Measurements from ENCODE around the gene NEGR1.
"Not testable (repeated sequence)": the region's sequence is repeated elsewhere in the genome, so short reads cannot be mapped to it uniquely, and the experiment has no call there.

The NEGR1 gene

DNA sequence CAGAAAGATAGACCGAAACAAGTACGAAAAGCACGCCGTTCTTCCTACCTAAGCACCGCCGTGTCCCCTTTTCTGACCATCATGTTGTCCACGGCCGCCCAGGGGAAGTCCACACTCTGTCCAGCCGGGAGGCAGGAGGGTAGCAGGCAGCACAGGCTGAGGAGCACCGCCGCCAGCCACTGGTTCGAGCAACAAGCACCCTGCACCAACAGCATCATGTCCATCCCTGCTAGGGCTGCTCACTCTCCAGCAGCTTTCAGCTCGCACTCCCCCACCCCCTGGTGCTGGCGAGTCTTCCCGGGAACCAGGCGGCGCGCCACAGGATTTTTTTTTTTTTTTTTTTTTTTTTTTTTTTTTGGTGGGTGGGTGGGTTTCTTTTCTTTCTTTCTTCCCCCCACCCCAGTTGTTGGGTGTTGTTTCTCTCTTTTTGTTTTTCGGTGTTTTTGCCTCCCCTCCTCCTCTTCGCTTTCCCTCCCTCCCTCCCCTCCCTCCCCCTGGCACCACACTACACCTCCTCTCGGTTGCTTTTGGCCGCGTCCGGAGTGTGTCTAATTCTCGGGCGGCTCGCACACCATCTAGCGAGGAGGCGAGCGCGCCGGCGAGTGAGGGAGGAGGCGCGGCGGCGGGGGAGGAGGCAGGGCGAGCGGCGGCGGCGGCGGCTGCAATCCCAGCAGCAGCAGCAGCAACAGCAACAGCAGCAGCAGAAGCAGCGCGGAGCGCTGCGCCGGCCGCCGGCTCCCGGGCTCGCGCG, at the start of gene NEGR1:
Gene NEGR1 (minus strand): TSS at position 269 of the 751 bp plus-strand sequence.
- DNase-seq (ENCODE audit: low read depth): peak; percentile 96

DNA sequence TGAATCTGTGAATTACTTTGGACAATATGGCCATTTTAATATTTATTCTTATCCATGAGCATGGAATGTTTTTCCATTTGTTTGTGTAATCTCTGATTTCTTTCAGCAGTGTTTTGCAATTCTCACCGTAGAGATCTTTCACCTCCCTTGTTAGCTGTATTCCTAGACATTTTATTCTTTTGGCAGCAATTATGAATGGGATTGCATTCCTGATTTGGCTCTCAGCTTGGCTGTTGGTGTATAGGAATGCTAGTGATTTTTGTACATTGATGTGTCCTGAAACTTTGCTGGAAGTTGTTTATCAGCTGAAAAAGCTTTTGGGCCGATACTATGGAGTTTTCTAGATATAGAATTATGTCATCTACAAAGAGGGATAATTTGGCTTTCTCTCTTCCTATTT, 44.2 kb upstream of the NEGR1 start:
- DNase-seq (ENCODE audit: low read depth): no peak

DNA sequence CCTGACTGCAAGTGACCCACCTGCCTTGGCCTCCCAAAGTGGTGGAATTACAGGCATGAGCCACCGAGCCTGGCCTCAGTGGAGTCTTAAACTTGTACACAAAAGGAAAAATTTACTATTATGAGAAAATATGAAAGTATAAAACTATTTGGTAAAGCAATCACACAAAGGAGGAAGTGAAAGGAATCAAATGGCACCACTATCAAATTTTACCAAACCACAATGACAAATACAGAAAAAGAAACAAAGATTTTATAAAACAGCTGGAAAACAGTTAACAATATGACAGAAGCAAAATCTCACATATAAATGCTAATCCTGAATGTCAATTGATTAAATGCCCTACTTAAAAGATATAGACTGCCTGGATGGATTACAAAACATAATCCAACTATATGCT, 42.1 kb upstream of the NEGR1 start:
- DNase-seq (ENCODE audit: low read depth): no peak

DNA sequence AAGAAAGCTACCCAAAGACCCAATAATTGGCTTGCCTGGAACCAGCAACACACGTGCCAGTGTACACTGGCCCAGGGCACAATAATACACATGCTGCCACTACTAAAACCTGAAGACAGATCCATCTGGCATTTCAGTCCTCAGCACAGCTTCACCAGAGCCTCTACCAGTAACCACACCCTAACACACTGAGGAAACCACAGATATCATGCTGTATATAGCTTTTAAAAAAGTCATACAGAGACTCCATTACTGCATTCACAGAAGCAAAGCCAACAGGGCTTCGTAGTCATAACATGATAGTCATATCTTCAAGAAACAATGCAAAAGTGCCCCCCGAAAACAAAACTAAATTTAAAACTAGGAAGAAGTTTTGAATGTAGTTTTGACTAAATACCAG, 40.6 kb upstream of the NEGR1 start:
- DNase-seq (ENCODE audit: low read depth): no peak

DNA sequence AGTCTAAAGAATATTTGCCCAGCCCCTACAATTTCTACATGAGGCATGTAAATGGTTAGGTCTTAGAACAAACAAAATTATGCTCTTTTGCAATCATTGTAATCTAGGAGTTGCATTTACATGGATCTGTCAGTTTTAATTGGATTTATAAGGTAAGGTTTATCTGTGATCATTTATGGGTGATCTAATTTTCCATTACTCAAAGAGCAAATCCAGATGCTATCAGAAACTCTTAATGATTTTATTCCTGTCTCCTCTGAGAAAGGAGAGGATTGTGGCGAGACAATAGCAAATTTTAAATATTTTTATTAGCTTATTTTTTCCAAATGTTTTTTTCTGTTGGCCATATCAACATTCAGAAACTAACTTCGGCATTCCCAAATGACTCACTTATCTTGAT, 14.2 kb upstream of the NEGR1 start:
- no peak for DNase-seq (ENCODE audit: low read depth)

DNA sequence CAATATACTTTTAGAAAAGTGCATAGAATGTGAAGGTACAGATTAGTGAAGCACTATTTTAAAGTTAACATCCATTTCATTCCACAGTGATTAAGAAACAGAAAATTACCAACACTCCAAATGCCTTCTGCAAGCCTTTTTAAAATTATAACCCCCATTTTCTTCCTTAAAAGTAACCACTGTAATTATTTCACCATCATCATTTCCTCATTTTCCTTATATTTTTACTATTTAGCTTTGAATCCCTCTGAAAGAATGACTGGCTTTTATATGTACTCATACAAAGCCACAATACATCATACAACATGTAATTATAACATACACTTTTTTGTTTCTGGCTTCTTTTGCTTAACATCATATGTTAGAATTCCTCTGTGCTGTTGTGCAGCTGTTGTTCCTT, 6.5 kb upstream of the NEGR1 start:
- no peak for DNase-seq (ENCODE audit: low read depth)

DNA sequence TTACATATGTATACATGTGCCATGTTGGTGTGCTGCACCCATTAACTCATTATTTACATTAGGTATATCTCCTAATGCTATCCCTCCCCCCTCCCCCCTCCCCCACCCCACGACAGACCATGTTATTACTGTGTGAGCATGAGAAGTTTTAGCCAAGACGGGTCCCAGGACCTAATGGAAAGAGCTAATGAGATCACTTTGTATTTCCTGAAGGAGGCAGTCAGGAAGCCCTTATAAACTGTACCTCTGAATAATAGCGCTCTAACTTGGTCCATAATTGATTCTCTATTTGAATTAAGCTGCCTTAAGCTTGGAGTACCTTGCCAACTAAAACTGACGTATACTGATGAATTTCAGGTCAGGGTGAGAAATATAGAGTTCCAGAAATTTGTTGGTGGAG, 4.1 kb upstream of the NEGR1 start:
- no peak for DNase-seq (ENCODE audit: low read depth)

DNA sequence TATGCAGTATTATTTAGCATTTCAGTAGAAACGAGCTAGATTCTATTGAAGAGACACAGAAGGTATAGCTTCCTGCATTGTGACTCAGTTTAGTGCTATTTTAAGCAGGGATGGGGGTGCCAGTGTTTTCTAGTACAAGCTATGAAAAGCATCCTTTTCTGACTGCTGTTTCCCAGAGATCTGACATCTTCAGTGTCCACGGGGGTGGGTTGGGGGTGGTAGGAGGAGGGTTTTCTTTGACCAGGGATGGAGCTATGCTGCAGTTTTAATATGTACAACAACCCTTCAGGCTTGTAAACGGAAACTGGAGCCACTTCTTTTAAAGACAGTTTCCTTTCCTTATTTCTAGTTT, 2.7 kb upstream of the NEGR1 start:
- DNase-seq (ENCODE audit: low read depth): peak; percentile 54

DNA sequence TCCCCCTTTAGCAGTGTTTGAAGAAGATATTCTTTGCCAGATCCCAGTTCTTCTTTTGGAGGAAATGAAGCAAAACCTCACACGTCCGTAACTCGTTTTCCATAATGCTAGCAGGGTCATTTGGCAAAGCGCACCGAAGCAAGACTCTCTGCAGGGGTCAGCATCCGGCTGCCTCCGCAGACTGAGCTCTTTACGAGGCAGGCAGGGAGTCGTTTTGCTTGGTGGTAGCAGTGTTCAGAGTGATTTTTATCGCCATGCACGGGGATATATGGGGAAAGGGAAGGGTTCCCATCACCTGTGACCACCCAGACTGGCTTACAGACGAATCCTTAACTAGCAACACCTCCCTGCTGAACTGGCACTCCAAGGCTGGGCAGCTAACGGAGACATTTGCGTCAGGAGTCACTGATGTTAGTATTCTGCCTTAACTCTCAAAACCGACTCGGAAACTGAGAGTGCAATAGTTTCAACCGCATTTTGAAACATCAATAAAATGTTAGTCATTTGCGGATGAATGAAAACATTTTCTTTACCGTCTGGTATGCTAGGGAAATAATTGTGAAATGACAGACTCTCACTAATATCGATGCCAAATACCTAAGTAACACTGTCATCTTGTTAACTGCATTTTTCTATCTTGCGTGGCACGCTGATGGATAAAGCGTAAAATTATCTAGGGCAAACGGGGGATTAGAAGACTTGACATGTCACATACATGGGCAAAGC, 2.2 kb upstream of the NEGR1 start:
- DNase-seq (ENCODE audit: low read depth): peak; percentile 84

DNA sequence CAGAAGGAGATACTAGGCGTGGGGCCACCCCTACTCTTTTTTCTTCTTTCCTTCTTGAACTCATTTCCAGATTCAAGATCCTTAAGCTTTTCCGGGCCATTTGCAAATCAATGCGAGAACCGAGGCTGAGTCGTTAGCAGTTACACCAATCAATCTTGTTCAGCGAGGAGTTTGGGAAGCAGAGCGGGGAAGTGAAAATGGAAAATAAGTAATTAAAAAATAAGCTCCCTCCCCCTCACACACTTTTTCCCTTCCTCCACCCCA, 1.7 kb upstream of the NEGR1 start:
- DNase-seq (ENCODE audit: low read depth): peak; percentile 11

DNA sequence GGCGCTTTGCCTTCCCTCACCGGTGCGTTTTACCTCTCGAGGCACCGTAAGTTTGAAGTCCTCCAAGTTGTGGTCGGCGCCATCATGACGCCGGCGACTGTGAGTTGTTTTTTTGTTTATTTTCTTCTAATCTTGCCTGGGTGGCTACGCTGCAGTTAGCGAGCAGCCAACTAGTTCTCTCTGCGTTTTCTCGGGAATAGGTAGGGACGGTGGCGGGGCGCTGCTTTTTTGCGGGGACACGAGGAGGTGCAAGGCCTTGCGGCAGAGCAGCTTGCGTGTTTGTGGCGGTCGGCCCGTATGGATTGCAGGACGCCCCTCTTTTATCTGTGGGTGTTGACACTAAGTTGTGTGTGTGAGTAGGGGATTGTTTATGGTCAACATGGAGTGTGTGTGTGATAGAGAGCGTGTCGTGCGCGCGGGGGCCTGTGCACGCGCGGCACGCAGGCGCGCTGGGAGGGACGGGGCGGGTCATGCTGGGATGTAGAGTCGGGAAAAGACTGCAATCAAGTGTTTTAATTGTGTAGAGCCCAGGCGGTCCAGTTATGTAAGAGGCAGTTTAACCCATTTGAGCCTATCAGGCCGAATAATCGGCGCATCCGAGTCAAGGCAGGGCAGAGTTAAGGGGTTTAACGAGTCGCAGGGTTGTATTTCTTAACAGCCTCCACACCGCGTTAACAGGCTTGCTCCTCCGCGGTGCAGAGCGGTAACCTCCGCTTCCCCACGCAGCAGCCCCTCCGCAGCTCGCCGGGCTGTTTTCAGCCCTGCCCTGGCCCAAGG, 1.2 kb upstream of the NEGR1 start:
- DNase-seq (ENCODE audit: low read depth): peak; percentile 61

DNA sequence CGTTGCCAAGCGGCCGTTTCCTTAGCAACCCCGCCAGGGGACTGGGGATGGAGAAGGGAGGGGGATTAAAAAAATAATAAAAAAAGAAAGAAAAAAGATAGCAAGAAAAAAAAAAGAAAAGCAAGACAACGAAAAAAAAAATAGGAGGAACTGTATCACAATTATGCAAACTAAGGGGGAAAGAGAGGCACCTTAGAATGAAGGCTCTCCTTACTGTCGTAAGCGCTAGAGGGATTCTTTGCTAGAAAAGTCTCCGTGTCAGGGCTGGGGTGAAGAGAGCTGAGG, 625 bp upstream of the NEGR1 start:
- no peak for DNase-seq (ENCODE audit: low read depth)

DNA sequence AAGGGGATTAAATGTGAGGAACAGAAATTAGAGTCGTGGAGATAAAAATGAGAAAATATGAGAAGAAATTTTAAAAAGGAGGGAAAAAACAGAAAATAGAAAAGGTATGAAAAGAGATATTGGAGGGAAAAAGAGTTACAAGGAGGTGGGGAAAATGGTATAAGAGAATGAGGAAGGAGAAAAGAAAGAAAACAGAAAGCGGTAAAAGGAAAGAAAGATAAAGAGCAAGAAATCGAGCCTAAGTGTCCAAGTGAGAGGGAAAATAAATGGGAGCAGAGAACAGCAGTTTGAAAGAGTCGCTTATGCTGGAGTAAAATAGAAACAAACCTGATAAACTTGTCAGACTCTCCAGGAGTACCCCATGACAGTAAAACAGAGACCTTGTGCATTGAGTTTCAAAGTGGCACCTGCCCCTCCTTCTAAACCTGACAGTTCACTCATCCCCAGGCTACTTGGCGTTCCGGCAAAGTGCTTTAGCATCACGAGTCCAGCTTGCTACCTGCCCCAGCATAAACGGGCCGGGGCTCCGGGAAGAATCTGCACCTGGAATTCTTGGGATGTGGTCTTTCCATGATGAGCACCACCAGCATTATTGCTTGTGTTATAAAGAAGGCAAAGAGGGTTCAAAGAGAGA, 585 bp downstream of the NEGR1 start:
- no peak for DNase-seq (ENCODE audit: low read depth)

DNA sequence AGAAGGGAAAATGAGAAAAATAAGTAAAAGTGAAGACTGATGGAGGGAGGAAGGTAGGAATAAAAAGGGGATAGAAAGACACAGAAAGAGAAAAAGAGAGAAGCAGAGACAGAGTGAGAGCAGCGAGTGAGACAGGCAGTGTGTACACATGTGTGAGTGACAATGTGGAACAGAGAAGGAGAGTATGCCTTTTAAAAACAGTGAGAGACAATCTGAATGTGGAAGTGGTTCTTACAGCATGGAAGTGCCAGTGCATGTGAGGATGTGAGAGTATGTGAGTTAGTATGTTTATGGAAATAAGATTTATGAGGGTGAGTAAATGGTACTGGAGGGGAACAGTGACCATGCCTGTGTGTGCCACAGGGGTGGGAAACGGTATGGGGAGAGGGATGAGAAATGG, 1.2 kb downstream of the NEGR1 start:
- no peak for DNase-seq (ENCODE audit: low read depth)

DNA sequence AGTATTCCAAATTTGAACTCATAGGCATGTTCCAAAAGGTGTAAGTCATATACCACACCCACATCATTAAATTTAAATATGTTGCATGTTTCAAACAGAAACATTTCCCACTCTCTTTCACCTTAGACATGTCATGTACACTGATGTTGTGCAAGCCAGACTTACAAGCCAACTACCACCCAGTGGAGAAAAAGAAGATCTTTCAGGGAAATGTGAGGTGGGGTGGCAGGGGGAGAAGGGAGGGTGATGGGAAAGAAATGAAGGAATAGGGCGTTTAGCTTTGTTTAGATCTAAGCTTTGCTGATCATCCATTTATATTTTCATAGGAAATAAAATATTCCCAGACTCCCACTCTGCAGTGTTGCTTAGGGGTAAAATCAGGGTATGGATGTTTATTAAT, 1.6 kb downstream of the NEGR1 start:
- no peak for DNase-seq (ENCODE audit: low read depth)

DNA sequence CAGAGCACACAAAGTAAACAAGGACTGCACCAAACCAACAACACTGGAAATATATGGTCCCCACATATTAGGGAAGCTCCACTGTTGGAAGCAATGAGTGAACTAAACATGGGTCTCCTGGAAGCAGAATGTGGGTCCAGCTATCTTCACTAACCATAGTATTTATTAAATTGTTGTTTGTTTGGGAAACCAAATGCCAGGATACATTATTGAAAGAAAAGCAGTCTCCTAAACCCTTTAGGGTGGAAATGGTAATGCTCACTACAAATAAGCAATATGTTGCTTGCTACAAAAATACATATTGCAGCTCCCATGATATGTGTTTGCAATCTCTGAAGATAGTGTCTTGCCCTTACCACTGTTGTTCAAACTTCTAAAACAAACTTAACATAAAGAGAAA, 2.2 kb downstream of the NEGR1 start:
- no peak for DNase-seq (ENCODE audit: low read depth)

DNA sequence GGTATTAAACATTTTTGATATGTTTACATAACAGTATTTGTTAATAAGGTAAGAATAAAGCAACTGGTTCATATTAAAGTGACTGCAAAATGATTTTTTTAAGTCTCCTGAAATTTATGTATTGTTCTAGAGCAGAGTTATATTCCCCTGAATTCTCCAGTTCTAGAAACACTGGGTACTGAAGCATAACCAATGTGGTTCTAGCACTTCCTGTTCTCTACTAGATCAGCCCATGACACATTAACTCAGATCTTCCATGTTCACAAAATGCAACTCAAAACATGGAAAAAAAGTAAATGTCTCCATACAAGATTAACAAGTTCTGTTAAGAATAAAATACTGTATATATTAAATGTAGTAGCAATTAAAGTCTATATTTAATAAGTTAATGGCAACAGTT, 3.9 kb downstream of the NEGR1 start:
- DNase-seq (ENCODE audit: low read depth): no peak

DNA sequence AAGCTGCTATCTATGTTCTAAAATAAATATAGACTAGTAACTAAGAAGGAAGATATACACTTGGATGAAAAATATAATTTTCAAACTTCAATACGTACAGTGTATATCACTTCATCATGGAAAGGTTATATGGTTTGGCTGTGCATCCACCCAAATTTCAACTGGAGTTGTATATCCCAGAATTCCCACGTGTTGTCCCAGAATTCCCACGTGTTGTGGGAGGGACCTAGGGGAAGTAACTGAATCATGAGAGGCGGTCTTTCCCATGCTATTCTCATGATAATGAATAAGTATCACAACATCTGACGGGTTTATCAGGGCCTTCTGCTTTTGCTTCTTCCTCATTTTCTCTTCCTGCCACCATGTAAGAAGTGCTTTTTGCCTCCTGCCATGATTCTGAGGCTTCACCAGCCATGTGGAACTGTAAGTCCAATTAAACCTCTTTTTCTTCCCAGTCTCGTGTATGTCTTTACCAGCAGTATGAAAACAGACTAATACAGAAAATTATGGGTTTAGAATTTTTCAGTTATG, 10.7 kb downstream of the NEGR1 start:
- DNase-seq (ENCODE audit: low read depth): no peak

DNA sequence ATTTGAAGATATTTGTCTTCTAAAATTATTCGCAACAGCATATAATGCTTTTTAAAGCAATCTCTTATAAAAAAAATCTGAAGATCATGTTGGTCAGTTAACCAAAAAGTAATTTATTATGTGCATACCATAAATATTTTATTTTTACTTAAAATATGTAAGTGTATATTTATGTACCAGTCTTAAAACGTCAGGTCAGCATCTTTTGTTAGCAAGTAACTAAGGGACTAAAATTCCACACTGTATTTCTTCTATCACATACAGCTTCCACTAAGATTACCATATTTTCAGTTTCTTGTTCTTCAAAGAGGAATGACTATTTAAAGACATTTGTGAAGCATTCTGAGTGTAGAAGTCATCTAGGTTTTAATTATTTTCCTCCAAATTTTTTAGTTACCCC, 19.6 kb downstream of the NEGR1 start:
- no peak for DNase-seq (ENCODE audit: low read depth)

DNA sequence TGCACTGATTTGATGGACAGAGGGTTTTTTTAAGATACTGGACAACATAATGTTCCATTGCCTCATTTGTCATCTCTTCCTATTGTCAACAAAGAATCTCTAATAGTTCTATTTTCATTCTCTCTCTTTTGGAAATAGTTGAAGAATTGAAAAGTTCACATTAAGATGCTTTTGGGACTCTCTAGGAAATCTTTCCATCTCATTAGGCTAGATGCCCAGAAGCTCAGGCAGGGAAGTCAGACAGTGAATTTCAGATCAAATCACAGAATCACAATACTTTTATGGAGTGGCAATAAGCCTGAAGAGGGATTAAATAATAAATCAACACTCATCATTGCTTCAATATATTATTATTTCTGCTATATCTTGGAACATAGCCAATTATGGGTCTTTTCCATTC, 29.2 kb downstream of the NEGR1 start:
- no peak for DNase-seq (ENCODE audit: low read depth)

DNA sequence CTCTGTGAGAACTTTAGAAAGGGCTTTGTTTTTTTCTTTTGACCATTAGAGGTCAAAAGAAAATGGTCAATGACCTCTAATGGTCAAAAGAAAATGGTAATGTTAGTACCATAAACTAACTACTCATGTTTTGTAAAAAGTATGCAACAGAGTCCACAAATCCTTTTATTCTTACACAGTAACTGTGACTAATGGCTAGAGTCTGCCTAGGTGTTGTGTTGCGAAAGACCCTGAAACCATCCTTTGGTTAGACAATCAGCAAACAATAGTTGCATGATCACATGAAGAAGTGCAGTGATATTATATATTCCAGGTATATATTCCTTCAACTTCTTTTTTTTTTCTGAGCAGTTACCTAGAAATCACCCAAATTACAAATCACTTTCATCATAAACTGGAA, 40.9 kb downstream of the NEGR1 start:
- no peak for DNase-seq (ENCODE audit: low read depth)

DNA sequence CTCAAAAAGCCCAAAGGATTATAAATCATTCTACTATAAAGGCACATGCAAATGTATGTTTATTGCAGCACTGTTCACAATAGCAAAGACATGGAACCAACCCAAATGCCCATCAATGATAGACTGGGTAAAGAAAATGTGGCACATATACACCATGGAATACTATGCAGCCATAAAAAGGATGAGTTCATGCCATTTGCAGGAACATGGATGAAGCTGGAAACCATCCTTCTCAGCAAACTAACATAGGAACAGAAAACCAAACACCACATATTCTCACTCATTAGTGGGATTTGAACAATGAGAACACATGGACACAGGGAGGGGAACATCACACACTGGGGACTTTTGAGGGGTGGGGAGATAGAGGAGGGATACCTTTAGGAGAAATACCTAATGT, 46.4 kb downstream of the NEGR1 start:
- not testable (repeated sequence) for DNase-seq (ENCODE audit: low read depth)

DNA sequence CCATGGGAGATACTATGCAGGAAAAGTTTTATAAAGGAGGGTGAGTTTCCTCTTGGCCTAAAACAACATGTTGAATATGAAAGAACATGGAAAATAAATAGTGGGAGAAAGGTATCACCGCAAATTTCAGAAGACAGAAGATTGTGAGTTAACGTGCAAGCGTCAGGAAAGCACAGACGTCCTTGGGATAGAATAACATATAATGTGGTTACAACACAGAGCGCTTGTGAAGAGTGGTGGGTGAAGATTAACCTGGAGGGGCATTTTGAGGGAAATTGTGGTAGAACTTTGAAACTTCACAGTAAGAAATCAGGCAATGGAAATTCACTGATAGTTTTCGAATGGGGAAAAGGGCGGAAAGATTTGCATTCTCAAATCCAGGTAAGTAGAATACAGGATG, 47.3 kb downstream of the NEGR1 start:
- no peak for DNase-seq (ENCODE audit: low read depth)

Data from stromal cell of bone marrow (primary cell).